GM23338 (cell line): ENCODE results near the gene OR5B17. TPM values are rescaled to one million over a fixed set of nuclear protein-coding genes. Genes with fewer than 3 reads are reported as not detected.

Source experiments
- ATAC-seq: fragments of 200-7000 bp; cut with Tn5 transposase; 3 replicates; pipeline ENCODE4 v1.9.1; 2020
- DNase-seq: peaks from one replicate; pipeline ENCODE4 v3.0.0-alpha.2; 2015; ENCODE audit warnings: low spot score
- H2AFZ ChIP-seq: fragments of 200-600 bp; sonication (generic); 2 replicates; pipeline ENCODE4 v1.8.0; 2016; ENCODE audit warnings: antibody characterized with exemption, mild to moderate bottlenecking, moderate library complexity
- H3F3A ChIP-seq: fragments of 200-600 bp; sonication (generic); replicated peaks from 2 replicates; pipeline ENCODE4 v1.8.0; 2017; ENCODE audit warnings: antibody characterized with exemption, mixed run types, low read depth
- H3K27ac ChIP-seq: fragments of 200-600 bp; sonication (generic); 2 replicates; pipeline ENCODE4 v1.6.1; 2016; ENCODE audit warnings: low read depth
- H3K27me3 ChIP-seq: fragments of 200-600 bp; sonication (generic); 2 replicates; pipeline ENCODE4 v1.8.0; 2016; ENCODE audit warnings: mild to moderate bottlenecking, mixed run types, moderate library complexity; ENCODE audit not compliant: insufficient read depth
- H3K36me3 ChIP-seq: fragments of 200-600 bp; sonication (generic); 2 replicates; pipeline ENCODE4 v1.8.0; 2016; ENCODE audit warnings: mild to moderate bottlenecking; ENCODE audit not compliant: insufficient read depth
- H3K4me1 ChIP-seq: fragments of 200-600 bp; sonication (generic); 2 replicates; pipeline ENCODE4 v1.8.0; 2016; ENCODE audit warnings: mild to moderate bottlenecking, moderate library complexity; ENCODE audit not compliant: insufficient read depth
- H3K4me2 ChIP-seq: fragments of 200-600 bp; sonication (generic); 2 replicates; pipeline ENCODE4 v1.7.1; 2017; ENCODE audit warnings: mixed run types
- H3K4me3 ChIP-seq: fragments of 200-600 bp; sonication (generic); 2 replicates; pipeline ENCODE4 v1.6.1; 2016; ENCODE audit warnings: mixed run types
- H3K79me2 ChIP-seq: fragments of 200-600 bp; sonication (generic); replicated peaks from 2 replicates; pipeline ENCODE4 v1.8.0; 2017; ENCODE audit warnings: mild to moderate bottlenecking; ENCODE audit not compliant: insufficient read depth
- H3K9me2 ChIP-seq: fragments of 200-600 bp; sonication (generic); 2 replicates; pipeline ENCODE4 v1.8.0; 2017; ENCODE audit not compliant: insufficient read depth
- H4K20me1 ChIP-seq: fragments of 200-600 bp; sonication (generic); replicated peaks from 2 replicates; pipeline ENCODE4 v1.8.0; 2017; ENCODE audit warnings: mild to moderate bottlenecking; ENCODE audit not compliant: insufficient read depth
- H3K27ac Mint-ChIP-seq: 2 replicates; pipeline ENCODE4 v1.8.0; 2020; ENCODE audit warnings: inconsistent platforms, mild to moderate bottlenecking, moderate library complexity, mixed read lengths
- H3K27me3 Mint-ChIP-seq: 3 replicates; pipeline ENCODE4 v1.8.0; 2022; ENCODE audit warnings: low read depth, mild to moderate bottlenecking, moderate library complexity, mixed read lengths, inconsistent platforms; ENCODE audit not compliant: insufficient read depth, poor library complexity
- H3K36me3 Mint-ChIP-seq: 3 replicates; pipeline ENCODE4 v1.8.0; 2021; ENCODE audit warnings: low read depth, mild to moderate bottlenecking, inconsistent platforms, moderate library complexity, mixed read lengths
- H3K4me1 Mint-ChIP-seq: 3 replicates; pipeline ENCODE4 v1.8.0; 2020; ENCODE audit warnings: mild to moderate bottlenecking, inconsistent platforms, mixed read lengths
- H3K4me3 Mint-ChIP-seq: 3 replicates; pipeline ENCODE4 v1.8.0; 2021; ENCODE audit warnings: moderate library complexity, mild to moderate bottlenecking, inconsistent platforms, mixed read lengths
- H3K9me3 Mint-ChIP-seq: 3 replicates; pipeline ENCODE4 v1.8.0; 2020; ENCODE audit warnings: moderate library complexity, mild to moderate bottlenecking, inconsistent platforms, mixed read lengths
- CREB1 ChIP-seq: fragments of 250-450 bp; sonication (Bioruptor Pico); IDR thresholded peaks from 2 replicates; pipeline ENCODE4 v1.5.0; 2020; ENCODE audit warnings: low read depth, mild to moderate bottlenecking, moderate library complexity
- EZH2 ChIP-seq: fragments of 200-600 bp; sonication (generic); IDR thresholded peaks from one replicate; pipeline ENCODE4 v1.8.0; 2017; ENCODE audit warnings: antibody characterized with exemption, mild to moderate bottlenecking, low read depth; ENCODE audit not compliant: unreplicated experiment
- EZH2phosphoT487 ChIP-seq: fragments of 200-600 bp; sonication (generic); IDR thresholded peaks from one replicate; pipeline ENCODE4 v1.8.1; 2018; ENCODE audit warnings: antibody characterized with exemption; ENCODE audit not compliant: unreplicated experiment
- JUNB ChIP-seq: IDR thresholded peaks from one replicate; pipeline ENCODE4 v1.6.1; 2016; ENCODE audit warnings: antibody characterized with exemption; ENCODE audit not compliant: unreplicated experiment
- NANOG ChIP-seq: IDR thresholded peaks from 2 replicates; pipeline ENCODE4 v1.6.1; 2016; ENCODE audit warnings: antibody characterized with exemption, borderline replicate concordance
- POLR2AphosphoS5 ChIP-seq: IDR thresholded peaks from 2 replicates; pipeline ENCODE4 v1.6.1; 2016; ENCODE audit warnings: antibody characterized with exemption, low read depth
- STAT1 ChIP-seq: IDR thresholded peaks from one replicate; pipeline ENCODE4 v1.6.1; 2016; ENCODE audit warnings: antibody characterized with exemption; ENCODE audit not compliant: unreplicated experiment
- ZNF114 ChIP-seq: fragments of 250-450 bp; sonication (Bioruptor Pico); IDR thresholded peaks from 2 replicates; pipeline ENCODE4 v1.5.0; 2020; ENCODE audit warnings: mild to moderate bottlenecking, moderate library complexity
- ZNF331 ChIP-seq: fragments of 250-450 bp; sonication (Bioruptor Pico); IDR thresholded peaks from 2 replicates; pipeline ENCODE4 v1.5.0; 2020; ENCODE audit warnings: low read depth, mild to moderate bottlenecking, moderate library complexity
- ZNF462 ChIP-seq: fragments of 250-450 bp; sonication (Bioruptor Pico); IDR thresholded peaks from 2 replicates; pipeline ENCODE4 v1.5.0; 2020; ENCODE audit warnings: mild to moderate bottlenecking, moderate library complexity
- long read RNA-seq: library from polyadenylated mRNA; unstranded; transcript quantifications from one replicate; pipeline ENCODE4 v2.0.0, GENCODE V29; 2020; ENCODE audit not compliant: unreplicated experiment
- polyA plus RNA-seq: library from polyadenylated mRNA; unstranded; fragments of >200 nt; fragmentation: Nextera tagmentation; extraction: Ambion mirVana; gene quantifications from 2 replicates; pipeline ENCODE4 v1.2.1, GENCODE V29; 2016
- total RNA-seq: library from RNA; depleted of rRNA; stranded (reverse); fragments of >200 nt; shearing (Covaris generic); gene quantifications from 2 replicates; pipeline ENCODE4 v1.2.3, GENCODE V29; 2014; rRNA removed
- TF ChIP-seq, protein P1 (sequence below): IDR thresholded peaks from one replicate; pipeline ENCODE4 v1.6.1; 2018; ENCODE audit warnings: antibody characterized with exemption; ENCODE audit not compliant: unreplicated experiment
- TF ChIP-seq, protein P2 (sequence below): IDR thresholded peaks from 2 replicates; pipeline ENCODE4 v1.6.1; 2016; ENCODE audit warnings: antibody characterized with exemption
- TF ChIP-seq, protein P3 (sequence below), 2 experiments: fragments of 200-600 bp in 1 of 2; sonication (generic) in 1 of 2; conservative IDR thresholded peaks; 2 replicates each; pipeline versions ENCODE4 v1.5.1 to v1.6.1; 2016 to 2017; ENCODE audit warnings: antibody characterized with exemption in 2 of 2, low read depth in 2 of 2, mild to moderate bottlenecking in 2 of 2, moderate library complexity in 1 of 2

Gene OR5B17
- not detected in 2 replicates for total RNA-seq
- not detected in 2 replicates for polyA plus RNA-seq
- long read RNA-seq: 0 reads

- DNase-seq (no peak), ATAC-seq (no peak)
- no peaks in the 10 kb centered on the region for H3K4me1 Mint-ChIP-seq
- Histone ChIP-seq H3K36me3 (no peaks in the 10 kb centered on the region), H3K27ac (no peak within 1 kb of the TSS), H3K27me3 (no peaks in the 10 kb centered on the region), H3K4me2 (no peak within 1 kb of the TSS), H2AFZ (no peak within 1 kb of the TSS), H3K4me1 (no peaks in the 10 kb centered on the region), H3K4me3 (no peak within 1 kb of the TSS), H3K9me2 (no peaks in the 10 kb centered on the region), H4K20me1 (no peaks in the 10 kb centered on the region), H3F3A (no peaks in the 10 kb centered on the region), H3K79me2 (no peaks in the 10 kb centered on the region)
- H3K4me3 Mint-ChIP-seq: no peak within 1 kb of the TSS
- peaks cover 2% of the 10 kb centered on the region for H3K27me3 Mint-ChIP-seq
- H3K9me3 Mint-ChIP-seq: no peaks in the 10 kb centered on the region
- no peaks in the 10 kb centered on the region for H3K36me3 Mint-ChIP-seq
- no peak within 1 kb of the TSS for H3K27ac Mint-ChIP-seq
- no peak for TF ChIP-seq EZH2phosphoT487
- no peak for TF ChIP-seq EZH2
- no peak for TF ChIP-seq JUNB
- no peak for TF ChIP-seq NANOG
- no peak for TF ChIP-seq ZNF331
- TF ChIP-seq STAT1: no peak
- TF ChIP-seq ZNF462 (CRISPR knock-in tag): no peak
- TF ChIP-seq, protein P1, sequence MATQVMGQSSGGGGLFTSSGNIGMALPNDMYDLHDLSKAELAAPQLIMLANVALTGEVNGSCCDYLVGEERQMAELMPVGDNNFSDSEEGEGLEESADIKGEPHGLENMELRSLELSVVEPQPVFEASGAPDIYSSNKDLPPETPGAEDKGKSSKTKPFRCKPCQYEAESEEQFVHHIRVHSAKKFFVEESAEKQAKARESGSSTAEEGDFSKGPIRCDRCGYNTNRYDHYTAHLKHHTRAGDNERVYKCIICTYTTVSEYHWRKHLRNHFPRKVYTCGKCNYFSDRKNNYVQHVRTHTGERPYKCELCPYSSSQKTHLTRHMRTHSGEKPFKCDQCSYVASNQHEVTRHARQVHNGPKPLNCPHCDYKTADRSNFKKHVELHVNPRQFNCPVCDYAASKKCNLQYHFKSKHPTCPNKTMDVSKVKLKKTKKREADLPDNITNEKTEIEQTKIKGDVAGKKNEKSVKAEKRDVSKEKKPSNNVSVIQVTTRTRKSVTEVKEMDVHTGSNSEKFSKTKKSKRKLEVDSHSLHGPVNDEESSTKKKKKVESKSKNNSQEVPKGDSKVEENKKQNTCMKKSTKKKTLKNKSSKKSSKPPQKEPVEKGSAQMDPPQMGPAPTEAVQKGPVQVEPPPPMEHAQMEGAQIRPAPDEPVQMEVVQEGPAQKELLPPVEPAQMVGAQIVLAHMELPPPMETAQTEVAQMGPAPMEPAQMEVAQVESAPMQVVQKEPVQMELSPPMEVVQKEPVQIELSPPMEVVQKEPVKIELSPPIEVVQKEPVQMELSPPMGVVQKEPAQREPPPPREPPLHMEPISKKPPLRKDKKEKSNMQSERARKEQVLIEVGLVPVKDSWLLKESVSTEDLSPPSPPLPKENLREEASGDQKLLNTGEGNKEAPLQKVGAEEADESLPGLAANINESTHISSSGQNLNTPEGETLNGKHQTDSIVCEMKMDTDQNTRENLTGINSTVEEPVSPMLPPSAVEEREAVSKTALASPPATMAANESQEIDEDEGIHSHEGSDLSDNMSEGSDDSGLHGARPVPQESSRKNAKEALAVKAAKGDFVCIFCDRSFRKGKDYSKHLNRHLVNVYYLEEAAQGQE: no peak
- no peak for TF ChIP-seq ZNF114 (CRISPR knock-in tag)
- TF ChIP-seq, protein P2, sequence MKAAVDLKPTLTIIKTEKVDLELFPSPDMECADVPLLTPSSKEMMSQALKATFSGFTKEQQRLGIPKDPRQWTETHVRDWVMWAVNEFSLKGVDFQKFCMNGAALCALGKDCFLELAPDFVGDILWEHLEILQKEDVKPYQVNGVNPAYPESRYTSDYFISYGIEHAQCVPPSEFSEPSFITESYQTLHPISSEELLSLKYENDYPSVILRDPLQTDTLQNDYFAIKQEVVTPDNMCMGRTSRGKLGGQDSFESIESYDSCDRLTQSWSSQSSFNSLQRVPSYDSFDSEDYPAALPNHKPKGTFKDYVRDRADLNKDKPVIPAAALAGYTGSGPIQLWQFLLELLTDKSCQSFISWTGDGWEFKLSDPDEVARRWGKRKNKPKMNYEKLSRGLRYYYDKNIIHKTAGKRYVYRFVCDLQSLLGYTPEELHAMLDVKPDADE: no peak
- TF ChIP-seq, protein P3, sequence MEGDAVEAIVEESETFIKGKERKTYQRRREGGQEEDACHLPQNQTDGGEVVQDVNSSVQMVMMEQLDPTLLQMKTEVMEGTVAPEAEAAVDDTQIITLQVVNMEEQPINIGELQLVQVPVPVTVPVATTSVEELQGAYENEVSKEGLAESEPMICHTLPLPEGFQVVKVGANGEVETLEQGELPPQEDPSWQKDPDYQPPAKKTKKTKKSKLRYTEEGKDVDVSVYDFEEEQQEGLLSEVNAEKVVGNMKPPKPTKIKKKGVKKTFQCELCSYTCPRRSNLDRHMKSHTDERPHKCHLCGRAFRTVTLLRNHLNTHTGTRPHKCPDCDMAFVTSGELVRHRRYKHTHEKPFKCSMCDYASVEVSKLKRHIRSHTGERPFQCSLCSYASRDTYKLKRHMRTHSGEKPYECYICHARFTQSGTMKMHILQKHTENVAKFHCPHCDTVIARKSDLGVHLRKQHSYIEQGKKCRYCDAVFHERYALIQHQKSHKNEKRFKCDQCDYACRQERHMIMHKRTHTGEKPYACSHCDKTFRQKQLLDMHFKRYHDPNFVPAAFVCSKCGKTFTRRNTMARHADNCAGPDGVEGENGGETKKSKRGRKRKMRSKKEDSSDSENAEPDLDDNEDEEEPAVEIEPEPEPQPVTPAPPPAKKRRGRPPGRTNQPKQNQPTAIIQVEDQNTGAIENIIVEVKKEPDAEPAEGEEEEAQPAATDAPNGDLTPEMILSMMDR (conservative IDR thresholded peaks at IDR 0.05; ENCODE audit: low read depth in 2 of 2): no peak
- no peak for TF ChIP-seq CREB1 (CRISPR knock-in tag)
- no peak for TF ChIP-seq POLR2AphosphoS5
Measured at GRCh38 chr11:58358969-58359368, at the start of gene OR5B17. Gene OR5B17, minus strand, starts transcription at chr11:58359069. Its CDS starts 0 bp downstream, at chr11:58359069.
